Measurements from ENCODE around the gene TMEM14C.
A peak's percentile ranks its signal among the peaks of the same experiment; 100 is the strongest.

DNA sequence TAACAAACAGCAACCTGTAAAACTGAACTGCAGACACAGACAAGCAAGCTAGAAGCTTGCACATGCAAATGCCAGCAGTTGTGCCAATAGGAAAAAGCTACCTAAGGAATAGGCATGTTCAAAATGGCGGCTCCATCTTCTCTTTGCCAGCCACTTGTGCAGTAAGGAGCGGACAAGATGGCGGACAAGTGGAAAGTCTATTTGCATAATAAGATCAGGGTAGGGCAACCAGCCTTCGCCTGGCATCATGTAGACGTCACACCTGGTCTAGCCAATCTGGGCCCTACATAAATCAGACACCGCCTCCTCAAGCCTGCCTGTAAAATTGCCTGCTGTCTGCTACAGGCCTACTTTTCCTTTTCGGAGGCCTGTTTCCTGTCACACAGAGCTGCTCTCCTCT, 46.5 kb upstream of the TMEM14C start:
- TF ChIP-seq, protein P1, sequence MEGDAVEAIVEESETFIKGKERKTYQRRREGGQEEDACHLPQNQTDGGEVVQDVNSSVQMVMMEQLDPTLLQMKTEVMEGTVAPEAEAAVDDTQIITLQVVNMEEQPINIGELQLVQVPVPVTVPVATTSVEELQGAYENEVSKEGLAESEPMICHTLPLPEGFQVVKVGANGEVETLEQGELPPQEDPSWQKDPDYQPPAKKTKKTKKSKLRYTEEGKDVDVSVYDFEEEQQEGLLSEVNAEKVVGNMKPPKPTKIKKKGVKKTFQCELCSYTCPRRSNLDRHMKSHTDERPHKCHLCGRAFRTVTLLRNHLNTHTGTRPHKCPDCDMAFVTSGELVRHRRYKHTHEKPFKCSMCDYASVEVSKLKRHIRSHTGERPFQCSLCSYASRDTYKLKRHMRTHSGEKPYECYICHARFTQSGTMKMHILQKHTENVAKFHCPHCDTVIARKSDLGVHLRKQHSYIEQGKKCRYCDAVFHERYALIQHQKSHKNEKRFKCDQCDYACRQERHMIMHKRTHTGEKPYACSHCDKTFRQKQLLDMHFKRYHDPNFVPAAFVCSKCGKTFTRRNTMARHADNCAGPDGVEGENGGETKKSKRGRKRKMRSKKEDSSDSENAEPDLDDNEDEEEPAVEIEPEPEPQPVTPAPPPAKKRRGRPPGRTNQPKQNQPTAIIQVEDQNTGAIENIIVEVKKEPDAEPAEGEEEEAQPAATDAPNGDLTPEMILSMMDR (conservative IDR thresholded peaks at IDR 0.05; ENCODE audit: low read depth in 2 of 2) = 0 out of 4 replicates have a peak, but pooled peaks of 1 of the 2 experiments have one; percentile 9
- TF ChIP-seq, protein P2, sequence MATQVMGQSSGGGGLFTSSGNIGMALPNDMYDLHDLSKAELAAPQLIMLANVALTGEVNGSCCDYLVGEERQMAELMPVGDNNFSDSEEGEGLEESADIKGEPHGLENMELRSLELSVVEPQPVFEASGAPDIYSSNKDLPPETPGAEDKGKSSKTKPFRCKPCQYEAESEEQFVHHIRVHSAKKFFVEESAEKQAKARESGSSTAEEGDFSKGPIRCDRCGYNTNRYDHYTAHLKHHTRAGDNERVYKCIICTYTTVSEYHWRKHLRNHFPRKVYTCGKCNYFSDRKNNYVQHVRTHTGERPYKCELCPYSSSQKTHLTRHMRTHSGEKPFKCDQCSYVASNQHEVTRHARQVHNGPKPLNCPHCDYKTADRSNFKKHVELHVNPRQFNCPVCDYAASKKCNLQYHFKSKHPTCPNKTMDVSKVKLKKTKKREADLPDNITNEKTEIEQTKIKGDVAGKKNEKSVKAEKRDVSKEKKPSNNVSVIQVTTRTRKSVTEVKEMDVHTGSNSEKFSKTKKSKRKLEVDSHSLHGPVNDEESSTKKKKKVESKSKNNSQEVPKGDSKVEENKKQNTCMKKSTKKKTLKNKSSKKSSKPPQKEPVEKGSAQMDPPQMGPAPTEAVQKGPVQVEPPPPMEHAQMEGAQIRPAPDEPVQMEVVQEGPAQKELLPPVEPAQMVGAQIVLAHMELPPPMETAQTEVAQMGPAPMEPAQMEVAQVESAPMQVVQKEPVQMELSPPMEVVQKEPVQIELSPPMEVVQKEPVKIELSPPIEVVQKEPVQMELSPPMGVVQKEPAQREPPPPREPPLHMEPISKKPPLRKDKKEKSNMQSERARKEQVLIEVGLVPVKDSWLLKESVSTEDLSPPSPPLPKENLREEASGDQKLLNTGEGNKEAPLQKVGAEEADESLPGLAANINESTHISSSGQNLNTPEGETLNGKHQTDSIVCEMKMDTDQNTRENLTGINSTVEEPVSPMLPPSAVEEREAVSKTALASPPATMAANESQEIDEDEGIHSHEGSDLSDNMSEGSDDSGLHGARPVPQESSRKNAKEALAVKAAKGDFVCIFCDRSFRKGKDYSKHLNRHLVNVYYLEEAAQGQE (IDR thresholded peaks at IDR 0.05; ENCODE audit: unreplicated experiment) = no peak

All from GM23338 (cell line).